Measurements from ENCODE around the gene TACSTD2.
"Not testable (repeated sequence)": the region's sequence is repeated elsewhere in the genome, so short reads cannot be mapped to it uniquely, and the experiment has no call there.

TACSTD2 gene, protein sequence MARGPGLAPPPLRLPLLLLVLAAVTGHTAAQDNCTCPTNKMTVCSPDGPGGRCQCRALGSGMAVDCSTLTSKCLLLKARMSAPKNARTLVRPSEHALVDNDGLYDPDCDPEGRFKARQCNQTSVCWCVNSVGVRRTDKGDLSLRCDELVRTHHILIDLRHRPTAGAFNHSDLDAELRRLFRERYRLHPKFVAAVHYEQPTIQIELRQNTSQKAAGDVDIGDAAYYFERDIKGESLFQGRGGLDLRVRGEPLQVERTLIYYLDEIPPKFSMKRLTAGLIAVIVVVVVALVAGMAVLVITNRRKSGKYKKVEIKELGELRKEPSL

DNA sequence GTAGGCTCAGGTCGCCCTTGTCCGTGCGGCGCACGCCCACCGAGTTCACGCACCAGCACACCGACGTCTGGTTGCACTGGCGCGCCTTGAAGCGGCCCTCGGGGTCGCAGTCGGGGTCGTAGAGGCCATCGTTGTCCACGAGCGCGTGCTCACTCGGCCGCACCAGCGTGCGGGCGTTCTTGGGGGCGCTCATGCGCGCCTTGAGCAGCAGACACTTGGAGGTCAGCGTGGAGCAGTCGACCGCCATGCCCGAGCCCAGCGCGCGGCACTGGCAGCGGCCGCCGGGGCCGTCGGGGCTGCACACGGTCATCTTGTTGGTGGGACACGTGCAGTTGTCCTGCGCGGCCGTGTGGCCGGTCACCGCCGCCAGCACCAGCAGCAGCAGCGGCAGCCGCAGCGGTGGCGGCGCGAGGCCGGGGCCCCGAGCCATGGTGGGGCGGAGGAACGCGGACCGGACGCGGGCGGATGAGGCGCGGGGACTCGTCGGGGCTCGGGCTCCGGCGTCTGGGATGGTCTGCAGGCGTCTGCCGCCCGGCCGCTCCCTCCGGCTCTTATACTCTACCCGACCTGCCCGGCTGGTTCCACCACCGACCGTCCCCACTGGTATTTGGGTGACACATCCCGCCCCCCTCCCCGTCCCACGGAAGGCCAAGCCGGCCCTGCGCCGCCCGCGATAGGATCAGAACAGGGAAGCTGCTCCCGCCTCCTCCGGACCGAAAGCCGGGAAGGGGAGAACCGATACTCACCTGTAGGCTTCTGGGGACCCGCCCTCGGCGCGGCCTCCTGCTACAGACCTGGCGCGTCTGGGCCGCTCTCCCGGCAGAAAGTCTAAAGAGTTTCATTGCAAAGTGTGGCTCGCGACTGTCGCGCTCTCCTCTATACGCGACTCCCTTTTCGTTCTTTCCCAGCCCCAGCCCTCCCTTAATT, at the start of gene TACSTD2:
Gene TACSTD2 (minus strand): TSS at position 526 of the 927 bp plus-strand sequence. CDS start 96 bp downstream, at position 430.
- no peak for DNase-seq

DNA sequence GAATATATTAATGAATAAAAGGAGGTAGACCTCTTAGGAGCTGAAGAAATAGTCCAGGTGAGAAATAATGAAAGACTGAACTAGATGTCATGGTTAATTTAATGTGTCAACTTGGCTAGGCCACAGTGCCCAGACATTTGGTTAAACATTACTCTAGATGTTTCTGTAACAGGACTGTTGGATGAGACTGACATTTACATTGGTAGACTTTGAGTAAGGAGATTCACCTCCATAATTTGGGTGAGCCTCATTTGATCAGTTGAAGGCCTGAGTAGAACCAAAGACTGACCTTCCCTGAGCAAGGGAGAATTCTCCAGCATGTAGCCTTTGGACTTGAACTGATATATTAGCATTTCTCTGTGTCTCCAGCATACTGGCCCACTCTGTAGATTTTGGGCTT, 49.2 kb upstream of the TACSTD2 start:
- DNase-seq, result no peak

DNA sequence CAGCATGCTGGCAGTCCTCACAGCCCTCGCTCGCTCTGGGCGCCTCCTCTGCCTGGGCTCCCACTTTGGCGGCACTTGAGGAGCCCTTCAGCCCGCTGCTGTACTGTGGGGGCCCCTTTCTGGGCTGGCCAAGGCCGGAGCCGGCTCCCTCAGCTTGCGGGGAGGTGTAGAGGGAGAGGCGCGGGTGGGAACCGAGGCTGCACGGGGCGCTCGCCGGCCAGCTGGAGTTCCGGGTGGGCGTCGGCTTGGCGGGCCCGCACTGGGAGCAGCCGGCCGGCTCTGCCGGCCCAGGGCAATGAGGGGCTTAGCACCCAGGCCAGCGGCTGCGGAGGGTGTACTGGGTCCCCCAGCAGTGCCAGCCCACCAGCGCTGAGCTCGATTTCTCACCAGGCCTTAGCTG, 46.2 kb upstream of the TACSTD2 start:
- not testable (repeated sequence) for DNase-seq

DNA sequence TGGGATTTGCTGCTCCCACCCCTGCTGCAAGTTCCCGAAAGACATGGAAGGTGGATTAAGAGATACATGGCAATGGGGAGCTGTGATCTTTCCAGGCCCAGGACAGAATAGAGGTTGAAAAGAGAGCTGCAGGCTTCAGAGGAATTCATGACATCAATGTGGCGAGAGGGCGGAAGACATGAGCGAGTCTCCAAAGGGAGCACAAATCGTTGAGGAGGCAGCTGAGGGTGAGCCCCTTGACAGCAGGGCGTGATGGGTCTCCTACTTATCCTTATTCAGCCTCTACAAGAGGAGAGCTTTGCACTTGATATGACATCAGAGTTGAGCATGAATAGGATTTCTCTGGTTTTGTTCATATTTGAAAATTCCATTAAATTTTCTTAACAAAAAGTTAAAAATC, 45.5 kb upstream of the TACSTD2 start:
- DNase-seq, result no peak

DNA sequence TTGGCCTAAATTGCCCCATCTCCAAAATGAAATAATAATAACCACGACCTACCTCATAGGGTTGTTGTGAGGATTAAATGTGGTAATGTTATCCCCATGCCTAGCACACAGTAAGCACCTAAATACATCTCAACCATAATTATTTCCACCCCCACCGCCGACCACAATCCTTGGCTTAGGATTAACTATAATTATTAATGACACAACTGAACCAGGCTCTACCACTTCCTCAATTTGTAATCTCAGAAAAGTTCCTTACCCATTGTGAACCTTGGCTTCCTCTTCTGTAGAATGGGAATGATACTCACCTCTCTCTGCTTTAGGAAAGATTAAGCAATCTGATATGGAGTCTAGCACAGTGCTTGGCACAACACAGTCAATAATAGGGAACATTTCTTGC, 44.3 kb upstream of the TACSTD2 start:
- no peak for DNase-seq

DNA sequence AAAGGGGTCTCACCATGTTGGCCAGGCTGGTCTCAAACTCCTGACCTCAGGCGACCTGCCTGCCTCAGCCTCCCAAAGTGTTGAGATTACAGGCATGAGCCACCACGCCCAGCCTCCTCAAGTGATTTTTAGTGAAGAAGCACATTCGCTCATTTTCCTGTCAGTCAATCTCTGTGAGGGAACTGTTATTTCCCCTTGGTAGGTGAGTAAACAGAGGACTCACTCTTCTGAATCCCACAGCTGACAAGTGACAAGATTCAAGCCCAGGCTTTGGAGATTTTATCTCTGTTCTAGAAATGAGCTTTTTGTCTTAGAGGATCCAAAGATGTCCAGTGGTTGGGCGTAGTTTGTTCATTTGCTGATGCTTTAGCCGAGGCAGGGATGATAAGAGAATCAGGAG, 43.9 kb upstream of the TACSTD2 start:
- DNase-seq, result no peak

DNA sequence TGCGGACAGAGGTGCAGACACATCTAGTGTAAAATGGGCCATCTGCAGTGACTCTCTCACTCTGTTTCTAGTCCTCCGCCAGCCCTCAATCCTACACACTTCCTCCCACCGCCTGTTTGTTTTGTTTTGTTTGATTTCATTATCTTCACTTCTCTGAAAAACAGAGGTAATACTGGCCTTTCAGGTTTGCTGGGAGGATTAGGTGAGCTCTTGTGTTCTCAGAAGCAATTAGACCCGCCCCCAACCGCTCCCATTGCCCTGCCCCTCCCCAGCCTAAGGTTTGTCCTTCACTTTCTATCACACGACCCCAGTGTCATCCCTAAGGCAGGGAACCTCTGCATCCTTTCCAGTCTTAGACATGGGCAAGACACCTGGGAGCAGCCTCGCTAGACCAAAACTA, 43.2 kb upstream of the TACSTD2 start:
- no peak for DNase-seq

DNA sequence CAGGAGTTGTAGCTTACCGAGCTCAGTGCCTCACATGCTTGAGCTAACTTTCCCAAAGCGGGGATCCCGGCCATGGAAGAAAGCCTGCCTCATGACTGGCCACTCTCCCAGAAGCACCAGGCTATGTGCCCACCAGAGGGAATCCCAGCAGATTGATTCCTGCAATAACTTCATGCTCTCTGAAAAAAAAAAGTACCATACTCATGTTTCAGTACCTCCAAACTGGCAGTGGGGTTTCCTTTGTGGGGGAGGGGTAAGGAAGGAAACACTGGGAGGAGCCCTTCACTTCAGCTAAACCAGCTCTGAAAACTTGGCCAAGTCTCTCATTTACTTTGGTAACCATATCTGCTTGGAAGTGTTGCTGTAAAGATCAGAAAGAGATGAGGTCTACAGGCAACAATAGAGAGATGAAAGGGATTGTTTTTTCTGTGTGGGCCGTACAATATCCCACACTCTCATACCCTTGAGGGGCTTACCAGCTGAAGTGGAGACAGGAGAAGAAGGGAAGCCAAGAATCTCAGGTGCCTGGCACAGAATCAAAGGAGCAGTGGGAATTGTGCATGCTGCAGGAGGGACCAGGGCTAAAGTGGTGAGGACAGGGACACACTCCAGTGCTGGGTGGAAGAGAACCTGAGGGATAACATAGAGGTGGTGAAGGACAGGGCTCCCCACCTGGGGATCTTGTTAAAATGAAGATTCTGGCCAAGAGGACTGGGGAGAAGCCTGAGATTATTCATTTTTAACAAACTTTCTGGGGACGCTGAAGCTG, 42.4 kb upstream of the TACSTD2 start:
- no peak for DNase-seq

DNA sequence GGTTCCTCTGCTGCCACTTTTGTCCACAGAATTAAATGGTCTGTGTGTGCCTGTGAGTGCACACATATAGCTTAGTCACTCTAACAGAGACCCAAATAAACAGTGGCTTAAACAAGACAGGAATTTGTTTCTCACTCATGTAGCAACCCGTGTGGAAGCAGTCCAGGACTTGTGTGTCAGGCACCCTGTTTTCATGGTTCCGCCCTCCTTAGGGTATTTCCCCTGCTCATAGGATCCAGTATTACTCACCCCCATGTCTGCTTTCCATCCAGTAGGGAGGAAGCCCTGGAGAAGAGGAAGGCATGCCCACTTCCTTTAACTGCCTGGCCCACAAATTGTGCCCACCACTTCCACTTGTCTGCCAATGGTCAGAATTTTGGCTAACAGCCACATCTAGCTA, 41.3 kb upstream of the TACSTD2 start:
- no peak for DNase-seq

DNA sequence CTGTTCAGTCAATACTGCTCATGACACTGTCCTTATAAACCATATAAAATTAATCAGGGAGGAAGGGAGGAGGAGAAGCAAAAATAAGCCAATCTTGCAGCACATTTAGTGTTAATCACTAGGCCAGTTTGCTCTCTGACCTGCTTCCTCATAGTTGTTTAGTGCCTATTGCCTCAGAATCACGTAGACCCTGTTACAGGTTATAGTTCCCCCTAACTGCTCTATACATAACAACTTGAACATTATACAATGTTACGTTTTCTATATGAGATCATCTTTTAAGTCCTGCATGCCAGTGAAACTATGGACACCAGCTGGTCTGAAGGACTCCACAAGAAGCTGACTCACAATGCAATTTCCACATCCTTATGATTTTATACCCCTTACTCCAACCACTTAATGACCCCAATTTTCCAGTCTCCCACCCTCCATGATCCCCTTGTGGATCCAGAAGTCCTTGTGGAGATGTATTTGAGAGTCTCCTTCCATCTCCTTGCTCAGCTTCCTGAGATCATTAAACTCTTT, 34.9 kb upstream of the TACSTD2 start:
- DNase-seq, result no peak

DNA sequence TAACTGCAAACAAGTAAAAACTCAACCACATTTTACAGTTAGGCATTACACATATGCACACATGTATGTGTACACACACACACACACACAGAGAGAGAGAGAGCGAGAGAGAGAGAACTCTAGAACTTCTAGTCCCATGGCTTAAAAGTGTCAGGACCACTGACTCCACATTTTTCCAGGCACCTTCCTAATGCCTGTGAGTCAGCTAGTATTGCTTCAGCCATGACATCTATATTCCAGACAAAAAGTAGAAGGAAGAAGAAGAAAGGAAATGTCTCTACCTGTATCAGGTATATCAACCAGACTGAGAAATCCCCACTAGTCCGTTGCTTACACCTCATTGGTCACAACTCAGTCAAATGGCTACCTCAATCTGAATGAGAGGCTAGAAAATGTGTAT, 31.9 kb upstream of the TACSTD2 start:
- no peak for DNase-seq

DNA sequence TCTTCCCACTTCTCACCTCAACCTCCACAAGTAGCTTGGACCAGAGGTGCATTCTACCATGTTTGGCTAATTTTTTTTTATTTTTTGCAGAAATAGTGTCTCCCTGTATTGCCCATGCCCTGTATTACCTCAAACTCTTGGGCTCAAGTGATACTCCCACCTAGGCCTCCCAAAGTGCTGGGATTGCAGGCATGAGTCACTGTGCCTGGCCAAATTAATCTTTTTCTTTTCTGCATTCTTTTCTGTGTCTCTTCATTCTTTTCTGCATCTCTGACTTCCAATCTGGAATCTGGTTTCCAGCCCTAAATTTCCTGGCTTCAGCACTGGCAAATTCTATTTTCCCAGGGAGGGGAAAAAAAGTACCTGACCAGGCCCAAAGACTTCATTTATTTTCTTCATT, 31.2 kb upstream of the TACSTD2 start:
- DNase-seq, result no peak

DNA sequence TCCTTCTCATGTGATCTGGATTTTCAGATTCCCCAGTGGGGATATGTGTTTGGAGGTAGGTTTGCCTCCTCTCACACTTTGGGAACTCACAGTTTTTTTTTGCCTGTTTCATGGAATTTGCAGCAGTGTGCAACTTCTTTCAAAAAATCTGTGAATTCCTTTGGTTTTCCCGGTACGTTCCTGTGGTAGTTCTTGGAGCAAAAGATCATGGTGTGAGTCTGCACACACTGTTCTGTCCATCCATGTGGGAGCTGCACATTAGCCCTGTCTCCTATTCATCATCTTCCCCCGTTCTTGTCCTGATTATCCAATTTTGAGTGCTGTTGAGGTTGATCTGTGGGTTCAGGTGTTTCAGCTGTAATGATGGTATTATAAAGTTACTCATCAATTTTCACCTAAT, 30.3 kb upstream of the TACSTD2 start:
- DNase-seq, result no peak

DNA sequence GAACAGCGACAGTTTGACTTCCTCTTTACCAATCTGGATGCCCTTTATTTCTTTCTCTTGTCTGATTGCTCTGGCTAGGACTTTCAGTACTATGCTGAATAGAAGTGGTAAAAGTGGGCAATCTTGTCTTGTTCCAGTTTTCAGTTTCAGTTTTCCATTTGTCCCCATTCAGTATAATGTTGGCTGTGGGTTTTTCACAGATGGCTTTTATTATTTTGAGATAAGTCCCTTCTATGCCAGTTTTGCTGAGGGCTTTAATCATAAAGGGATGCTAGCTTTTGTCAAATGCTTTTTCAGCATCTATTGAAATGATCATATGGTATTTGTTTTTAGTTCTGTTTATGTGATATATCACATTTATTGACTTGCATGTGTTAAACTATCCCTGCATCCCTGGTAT, 24.9 kb upstream of the TACSTD2 start:
- not testable (repeated sequence) for DNase-seq

DNA sequence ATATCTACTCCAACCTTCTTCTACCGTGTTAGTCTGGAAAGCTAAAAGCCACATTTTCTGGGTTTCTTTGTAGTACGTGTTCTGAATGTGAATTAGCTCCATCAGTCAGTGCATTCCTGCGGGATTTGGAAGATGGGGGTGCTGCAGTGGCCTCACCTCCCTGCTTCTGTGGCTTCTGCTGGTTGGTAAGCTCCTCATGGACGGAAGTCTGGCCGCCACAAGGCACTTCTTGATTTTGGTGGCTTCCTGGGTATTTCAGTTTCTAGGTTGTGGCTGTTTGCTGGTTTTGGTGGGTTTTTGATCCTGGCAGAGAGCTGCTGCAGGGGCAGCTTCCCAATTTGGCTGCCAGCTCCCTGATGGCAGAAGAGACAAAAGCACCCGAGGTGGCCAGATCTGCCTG, 20.9 kb upstream of the TACSTD2 start:
- no peak for DNase-seq

DNA sequence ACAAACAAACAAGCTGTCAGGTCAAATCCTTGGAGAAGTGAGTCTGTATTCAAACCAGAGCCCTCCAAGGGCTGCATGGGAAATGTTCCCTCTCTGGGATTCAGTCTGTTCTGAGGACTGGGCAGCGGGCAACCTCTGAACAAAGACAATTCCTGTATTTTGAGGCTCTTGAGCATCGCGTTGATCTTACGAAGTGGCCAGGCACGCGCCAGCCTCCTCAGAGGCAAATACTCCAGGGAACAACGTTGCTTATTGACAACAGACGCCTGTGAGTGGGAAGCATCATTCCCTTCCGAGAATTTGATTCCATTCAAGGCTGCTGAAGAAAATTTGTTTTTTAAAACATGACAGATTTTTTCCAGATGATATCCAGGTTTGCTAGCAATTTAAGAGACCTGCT, 20.0 kb upstream of the TACSTD2 start:
- no peak for DNase-seq

DNA sequence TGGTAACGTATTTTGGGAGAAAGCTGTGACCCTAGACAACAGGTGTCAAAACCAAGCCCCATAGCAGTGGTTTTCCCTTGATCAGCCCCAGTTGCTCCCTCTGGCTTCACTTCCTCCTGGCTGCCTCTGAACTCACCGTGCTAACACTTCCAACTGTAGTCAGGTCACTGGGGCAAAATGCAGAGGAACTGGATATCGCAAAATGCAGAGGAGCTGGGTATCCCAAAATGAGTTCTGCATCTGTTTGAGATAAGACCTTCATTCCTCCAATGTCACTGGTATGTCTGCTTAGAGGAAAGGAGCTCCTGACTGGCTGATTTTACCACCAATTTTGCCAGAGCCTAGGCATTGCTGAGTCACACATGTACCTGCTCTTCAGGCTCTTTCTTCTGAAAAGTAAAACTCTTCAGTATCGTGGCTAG, 19.6 kb upstream of the TACSTD2 start:
- no peak for DNase-seq

DNA sequence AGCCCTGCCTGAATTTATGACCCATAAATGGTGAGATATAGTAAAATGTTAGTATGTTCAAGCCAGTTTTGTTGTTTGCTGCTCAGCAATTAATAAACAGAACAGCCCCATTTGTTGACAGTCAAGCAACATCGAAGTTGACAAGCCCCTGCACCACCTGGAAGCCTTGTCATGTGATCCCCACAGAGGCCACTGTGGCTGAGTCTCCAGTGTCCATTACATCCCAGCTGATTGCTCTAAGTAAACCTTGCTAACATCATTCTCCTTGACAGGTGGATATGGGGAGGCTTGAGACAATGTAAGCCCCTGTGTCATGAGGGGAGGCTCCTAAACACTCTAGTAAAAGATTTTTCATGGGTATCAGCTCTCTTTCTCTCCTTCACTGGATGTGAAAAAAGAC, 17.5 kb upstream of the TACSTD2 start:
- no peak for DNase-seq

DNA sequence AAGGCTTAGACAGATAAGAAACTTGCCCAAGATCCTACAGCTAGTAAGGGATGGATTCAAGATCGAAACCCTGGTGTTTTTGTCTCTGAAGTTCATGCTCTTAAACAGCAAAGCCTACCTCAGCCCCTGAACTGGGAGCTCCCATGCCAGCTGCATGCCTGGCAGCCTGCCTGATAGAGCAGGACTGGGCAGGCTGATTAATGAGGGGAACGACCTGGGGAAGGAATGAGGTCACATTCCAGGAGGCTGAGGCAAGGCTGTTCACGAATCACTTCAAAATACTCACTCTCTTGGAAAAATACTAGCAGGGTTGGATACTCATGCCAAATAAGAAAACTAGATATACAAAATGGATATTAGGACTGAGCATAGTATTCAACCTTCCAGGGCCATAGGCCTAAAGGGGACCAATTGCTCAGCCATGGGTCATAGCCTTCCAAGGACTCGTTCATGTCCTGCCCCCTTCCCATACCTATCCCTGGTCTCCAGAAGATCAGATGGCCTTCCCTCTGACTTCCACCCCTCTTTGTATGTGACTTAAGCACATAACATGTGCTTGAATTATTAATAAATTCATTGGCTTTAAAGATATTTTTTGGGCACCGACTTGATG, 15.6 kb upstream of the TACSTD2 start:
- no peak for DNase-seq

DNA sequence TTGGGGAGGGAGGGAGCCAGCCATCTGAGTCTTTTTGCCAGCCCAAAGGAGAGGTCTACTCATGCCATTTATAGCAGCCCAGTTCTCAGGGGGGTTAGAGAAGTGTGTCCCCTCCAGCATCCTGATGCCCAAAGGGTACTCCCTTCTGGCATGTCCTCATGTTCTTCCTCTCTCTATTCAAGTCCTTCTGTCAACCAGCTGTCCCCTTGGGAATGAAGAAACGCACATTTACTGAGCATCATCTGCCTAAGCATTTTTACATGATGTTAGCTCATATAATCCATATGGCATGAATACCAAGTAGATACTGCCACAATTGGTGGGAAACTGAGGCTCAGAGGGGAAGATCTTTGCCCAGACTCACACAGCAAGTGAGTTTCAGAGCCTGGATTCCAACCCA, 14.8 kb upstream of the TACSTD2 start:
- no peak for DNase-seq

DNA sequence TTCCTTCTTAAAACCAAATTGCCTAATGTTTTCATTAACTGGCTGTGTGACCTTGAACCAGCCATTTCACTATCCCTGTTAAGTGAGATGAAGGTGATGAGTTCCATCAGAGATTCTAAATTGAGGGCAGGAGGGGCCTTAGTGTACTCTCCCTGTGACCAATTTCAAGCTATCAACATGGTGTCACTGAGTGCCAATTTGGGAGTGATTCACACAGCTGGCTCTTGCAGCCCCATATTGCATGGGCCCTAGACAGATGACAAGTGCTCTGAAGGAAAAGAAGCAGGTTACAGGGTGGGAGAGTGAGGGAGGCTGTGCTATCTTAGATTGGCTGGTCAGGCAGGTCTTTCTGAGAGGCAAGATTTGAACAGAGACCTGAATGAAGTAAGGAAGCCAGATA, 13.0 kb upstream of the TACSTD2 start:
- DNase-seq, result no peak

DNA sequence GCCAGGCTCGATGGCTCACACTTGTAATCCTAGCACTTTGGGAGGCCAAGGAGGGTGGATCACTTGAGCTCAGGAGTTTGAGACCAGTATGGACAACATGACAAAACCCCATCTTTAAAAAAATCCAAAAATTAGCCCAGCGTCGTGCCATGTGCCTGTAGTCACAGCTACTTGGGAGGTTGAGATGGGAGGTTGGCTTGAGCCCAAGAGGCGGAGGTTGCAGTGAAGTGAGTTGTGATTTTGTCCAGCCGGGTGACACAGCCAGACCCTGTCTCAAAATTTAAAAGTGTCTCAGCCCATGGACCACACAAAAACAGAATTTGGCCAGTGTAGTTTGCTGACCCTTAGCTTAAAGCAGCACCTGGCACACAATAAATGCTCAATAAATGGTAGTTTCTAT, 11.3 kb upstream of the TACSTD2 start:
- DNase-seq, result no peak

DNA sequence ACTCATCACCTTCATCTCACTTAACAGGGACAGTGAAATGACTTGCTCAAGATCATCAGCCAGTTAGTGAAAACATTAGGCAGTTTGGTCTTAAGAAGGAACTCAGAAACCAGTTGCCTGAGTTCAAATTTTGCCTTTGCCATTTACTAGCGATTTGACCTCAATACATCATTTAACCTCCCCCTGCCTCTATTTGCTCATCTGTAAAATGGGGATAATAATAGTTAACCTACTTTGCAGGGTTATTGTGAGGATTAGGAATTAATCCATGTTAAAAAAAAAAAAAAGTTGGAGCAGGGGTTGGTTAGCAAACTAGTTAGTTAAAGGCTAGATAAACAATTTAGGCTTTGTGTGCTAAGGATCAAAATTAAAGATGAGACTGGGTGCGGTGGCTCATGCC, 10.6 kb upstream of the TACSTD2 start:
- no peak for DNase-seq

All from NCI-H1930 (cell line).